Mucosa of stomach (tissue), 1 donor: ENCODE results near the gene OPTN.
"Not testable (repeated sequence)": the region's sequence is repeated elsewhere in the genome, so short reads cannot be mapped to it uniquely, and the experiment has no call there.

Experiments
- H3K27me3 ChIP-seq: one replicate; pipeline ENCODE4 v1.7.0; 2013; ENCODE audit warnings: mild to moderate bottlenecking, low read length; ENCODE audit not compliant: control insufficient read depth, insufficient read depth
- H3K36me3 ChIP-seq: one replicate; pipeline ENCODE4 v1.7.0; 2013; ENCODE audit warnings: low read length; ENCODE audit not compliant: control insufficient read depth, insufficient read depth
- H3K4me1 ChIP-seq: one replicate; pipeline ENCODE4 v1.7.0; 2013; ENCODE audit warnings: mild to moderate bottlenecking, low read length; ENCODE audit not compliant: control insufficient read depth, insufficient read depth
- H3K4me3 ChIP-seq: one replicate; pipeline ENCODE4 v1.7.0; 2013; ENCODE audit warnings: low read length
- H3K9ac ChIP-seq: one replicate; pipeline ENCODE4 v1.7.0; 2013; ENCODE audit warnings: mild to moderate bottlenecking, low read length, moderate library complexity
- H3K9me3 ChIP-seq: one replicate; pipeline ENCODE4 v1.7.0; 2013; ENCODE audit warnings: mild to moderate bottlenecking, low read length, moderate library complexity; ENCODE audit not compliant: control insufficient read depth
- donor health status: Pancreatic carcinoma.

The OPTN gene

DNA sequence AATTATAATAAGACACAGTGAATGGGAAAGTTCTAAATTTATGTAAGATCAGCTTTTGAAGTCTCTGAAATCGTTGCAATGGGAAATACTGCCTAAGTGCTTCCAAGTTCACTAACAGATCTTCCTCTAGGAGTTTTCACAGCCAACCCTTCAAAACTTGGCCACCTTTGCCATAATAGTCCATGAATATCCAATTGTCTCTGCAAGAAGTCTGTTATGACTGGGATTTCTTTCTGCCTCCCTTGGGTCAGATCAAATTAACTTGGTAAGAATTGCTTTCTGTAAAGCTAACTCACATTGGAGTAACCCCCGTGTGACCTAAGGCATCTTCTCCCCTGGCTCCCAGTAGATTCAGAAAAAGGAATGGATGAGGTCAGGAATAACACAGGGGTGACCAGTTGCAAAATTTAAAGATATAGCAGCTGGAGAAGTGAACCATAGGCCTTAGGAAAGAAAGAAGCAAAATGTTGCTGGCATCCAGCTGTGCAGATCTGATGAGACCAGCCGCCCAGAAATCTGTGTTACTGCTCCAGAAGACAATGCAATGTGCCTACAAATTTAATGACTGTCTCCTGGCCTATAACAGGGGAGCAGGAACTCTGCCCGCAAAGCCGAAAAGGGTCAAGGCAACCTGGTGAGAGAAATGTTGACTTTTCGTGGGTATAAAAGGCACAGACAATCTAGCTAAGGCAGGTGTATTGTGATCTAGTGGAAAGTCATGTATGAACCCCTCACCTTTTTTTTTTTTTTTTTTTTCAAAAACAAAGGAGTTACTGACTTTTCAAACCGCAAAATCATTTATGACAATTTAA lies 7.5 kb upstream of the OPTN start:
- no peaks in the 10 kb centered on the region for H3K27me3 ChIP-seq
- no peaks in the 10 kb centered on the region for H3K36me3 ChIP-seq
- H3K9ac ChIP-seq, result no peak overlapping the region
- H3K9me3 ChIP-seq, result no peaks in the 10 kb centered on the region
- peaks cover 5% of the 10 kb centered on the region for H3K4me1 ChIP-seq
- no peak overlapping the region for H3K4me3 ChIP-seq

DNA sequence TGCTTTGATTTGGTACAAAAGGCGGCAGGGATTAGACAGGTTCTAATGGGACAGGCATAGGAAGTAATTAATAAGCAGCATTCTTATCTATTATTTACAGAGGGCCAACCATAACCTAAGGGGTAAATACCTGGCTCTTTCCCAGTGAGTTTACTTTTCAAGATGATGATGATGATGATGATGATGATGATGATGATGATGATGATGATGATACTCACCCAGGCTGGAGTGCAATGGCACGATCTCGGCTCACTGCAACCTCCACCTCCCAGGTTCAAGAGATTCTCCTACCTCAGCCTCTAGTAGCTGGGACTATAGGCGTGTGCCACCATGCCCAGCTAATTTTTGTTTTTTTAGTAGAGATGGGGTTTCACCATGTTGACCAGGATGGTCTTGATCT lies 5.9 kb upstream of the OPTN start:
- H3K27me3 ChIP-seq, H3K4me3 ChIP-seq, H3K4me1 ChIP-seq, H3K36me3 ChIP-seq, H3K9me3 ChIP-seq, H3K9ac ChIP-seq: not testable (repeated sequence)

DNA sequence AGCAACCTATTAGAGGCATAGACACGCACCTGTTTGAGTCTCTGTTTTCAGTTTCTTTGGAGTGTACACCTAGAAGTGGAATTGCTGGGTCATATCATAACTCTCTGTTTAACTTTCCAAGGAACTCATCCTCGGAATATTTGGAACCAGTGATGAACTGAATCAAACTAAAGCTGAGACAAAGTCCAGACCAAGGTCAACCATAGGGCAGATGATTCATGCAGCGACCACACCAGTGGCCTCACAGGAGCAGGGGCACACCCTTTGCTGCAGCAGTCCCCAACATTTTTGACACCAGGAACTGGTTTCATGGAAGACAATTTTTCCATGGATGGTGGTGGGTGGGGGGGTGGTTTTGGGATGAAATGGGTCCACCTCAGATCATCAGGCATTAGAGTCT lies 4.9 kb upstream of the OPTN start:
- no peaks in the 10 kb centered on the region for H3K36me3 ChIP-seq

DNA sequence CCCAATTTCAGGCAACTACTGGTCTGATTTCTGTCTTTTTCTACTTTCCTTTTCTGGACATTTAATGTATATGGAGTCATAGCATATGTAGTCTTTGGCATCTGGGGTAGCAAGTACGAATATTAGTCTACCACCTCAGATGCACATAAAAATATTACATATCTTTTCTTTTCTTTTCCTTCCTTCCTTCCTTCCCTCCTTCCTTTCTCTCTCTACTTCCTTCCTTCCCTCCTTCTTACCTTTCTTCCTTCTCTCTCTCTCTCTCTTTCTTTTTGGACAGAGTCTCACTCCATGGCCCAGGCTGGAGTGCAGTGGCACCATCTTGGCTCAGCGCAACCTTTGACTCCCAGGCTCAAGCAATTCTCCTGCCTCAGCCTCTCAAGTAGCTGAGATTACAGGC lies 4.0 kb upstream of the OPTN start:
- no peak overlapping the region for H3K9ac ChIP-seq
- H3K4me1 ChIP-seq, result peaks cover 8% of the 10 kb centered on the region
- no peak overlapping the region for H3K4me3 ChIP-seq
- no peaks in the 10 kb centered on the region for H3K9me3 ChIP-seq
- H3K27me3 ChIP-seq, result no peaks in the 10 kb centered on the region
- H3K36me3 ChIP-seq, result no peaks in the 10 kb centered on the region

More for the DNA sequence above, 4.9 kb upstream of the OPTN start:
- Histone ChIP-seq H3K9ac (no peak overlapping the region), H3K4me1 (peaks cover 8% of the 10 kb centered on the region), H3K9me3 (no peaks in the 10 kb centered on the region), H3K27me3 (no peaks in the 10 kb centered on the region), H3K4me3 (no peak overlapping the region)

DNA sequence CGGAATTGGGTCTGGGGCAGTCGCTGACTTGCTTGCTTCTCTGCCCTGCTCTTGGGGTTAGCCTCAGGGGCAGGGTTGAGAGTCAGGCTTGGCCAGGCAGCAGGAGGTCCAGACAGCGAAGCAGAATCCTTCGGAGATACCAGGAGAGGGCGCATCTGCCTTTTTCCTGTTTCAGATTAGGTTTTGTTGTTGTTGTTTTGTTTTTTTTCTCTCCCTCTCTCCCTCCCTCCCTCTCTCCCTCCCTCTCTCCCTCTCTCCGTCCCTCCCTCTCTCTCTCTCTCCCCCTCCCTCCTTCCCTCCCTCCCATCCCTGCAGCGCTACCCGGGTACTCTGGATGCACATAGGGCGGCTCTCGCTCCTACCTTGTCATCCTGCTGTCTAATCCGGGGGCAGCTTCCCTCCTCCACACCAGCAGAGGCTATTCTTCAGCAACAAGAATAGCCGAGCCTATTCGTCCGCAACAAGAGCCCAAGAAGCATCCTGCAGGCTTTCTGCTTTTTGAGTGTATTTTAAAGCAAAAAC lies 758 bp upstream of the OPTN start:
- H3K36me3 ChIP-seq, result no peaks in the 10 kb centered on the region
- peak overlapping the region; percentile 40 for H3K4me3 ChIP-seq
- H3K9ac ChIP-seq, result peak overlapping the region; percentile 24
- no peaks in the 10 kb centered on the region for H3K27me3 ChIP-seq
- H3K4me1 ChIP-seq, result peaks cover 18% of the 10 kb centered on the region
- no peaks in the 10 kb centered on the region for H3K9me3 ChIP-seq

GRCh38 chr10:13100349-13101294 lies 659 bp downstream of the OPTN start:
- Histone ChIP-seq H3K4me3 (peak overlapping the region; percentile 89), H3K4me1 (peaks cover 25% of the 10 kb centered on the region), H3K9me3 (no peaks in the 10 kb centered on the region), H3K9ac (peak overlapping the region; percentile 96), H3K36me3 (no peaks in the 10 kb centered on the region), H3K27me3 (no peaks in the 10 kb centered on the region)

GRCh38 chr10:13102002-13102794 lies 2.2 kb downstream of the OPTN start:
- Histone ChIP-seq H3K36me3 (no peaks in the 10 kb centered on the region), H3K9me3 (no peaks in the 10 kb centered on the region), H3K4me3 (no peak overlapping the region), H3K4me1 (peaks cover 33% of the 10 kb centered on the region), H3K27me3 (no peaks in the 10 kb centered on the region), H3K9ac (no peak overlapping the region)

GRCh38 chr10:13103554-13103953 lies 3.6 kb downstream of the OPTN start:
- Histone ChIP-seq H3K27me3 (no peaks in the 10 kb centered on the region), H3K4me1 (peaks cover 38% of the 10 kb centered on the region), H3K9ac (no peak overlapping the region), H3K4me3 (no peak overlapping the region), H3K36me3 (no peaks in the 10 kb centered on the region), H3K9me3 (no peaks in the 10 kb centered on the region)

DNA sequence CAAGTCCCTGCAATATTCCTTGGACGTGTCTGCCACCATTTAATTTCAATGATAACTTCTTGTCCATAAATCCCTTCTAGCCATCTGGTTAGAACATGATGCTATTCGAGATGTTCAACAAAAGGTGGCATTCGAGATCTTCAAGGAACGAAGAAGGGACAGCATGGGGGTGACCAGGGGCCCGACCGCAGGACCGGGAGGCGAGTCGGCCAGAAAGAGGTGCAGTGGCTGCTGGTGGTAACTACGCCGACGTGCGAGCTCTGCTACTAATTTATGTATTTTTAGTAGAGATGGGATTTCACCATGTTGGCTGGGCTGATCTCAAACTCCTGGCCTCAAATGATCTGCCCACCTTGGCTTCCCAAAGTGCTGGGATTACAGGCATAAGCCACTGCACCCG lies 4.7 kb downstream of the OPTN start:
- Histone ChIP-seq H3K4me3 (no peak overlapping the region), H3K9ac (no peak overlapping the region), H3K4me1 (peaks cover 39% of the 10 kb centered on the region), H3K27me3 (no peaks in the 10 kb centered on the region), H3K9me3 (no peaks in the 10 kb centered on the region), H3K36me3 (no peaks in the 10 kb centered on the region)

- Histone ChIP-seq H3K27me3 (no peaks in the 10 kb centered on the region), H3K4me1 (peaks cover 39% of the 10 kb centered on the region), H3K36me3 (peaks cover 5% of the 10 kb centered on the region), H3K9me3 (no peaks in the 10 kb centered on the region), H3K9ac (no peak overlapping the region), H3K4me3 (no peak overlapping the region)
These were observed 5.2 kb downstream of the OPTN start for GRCh38 chr10:13105184-13105583.

DNA sequence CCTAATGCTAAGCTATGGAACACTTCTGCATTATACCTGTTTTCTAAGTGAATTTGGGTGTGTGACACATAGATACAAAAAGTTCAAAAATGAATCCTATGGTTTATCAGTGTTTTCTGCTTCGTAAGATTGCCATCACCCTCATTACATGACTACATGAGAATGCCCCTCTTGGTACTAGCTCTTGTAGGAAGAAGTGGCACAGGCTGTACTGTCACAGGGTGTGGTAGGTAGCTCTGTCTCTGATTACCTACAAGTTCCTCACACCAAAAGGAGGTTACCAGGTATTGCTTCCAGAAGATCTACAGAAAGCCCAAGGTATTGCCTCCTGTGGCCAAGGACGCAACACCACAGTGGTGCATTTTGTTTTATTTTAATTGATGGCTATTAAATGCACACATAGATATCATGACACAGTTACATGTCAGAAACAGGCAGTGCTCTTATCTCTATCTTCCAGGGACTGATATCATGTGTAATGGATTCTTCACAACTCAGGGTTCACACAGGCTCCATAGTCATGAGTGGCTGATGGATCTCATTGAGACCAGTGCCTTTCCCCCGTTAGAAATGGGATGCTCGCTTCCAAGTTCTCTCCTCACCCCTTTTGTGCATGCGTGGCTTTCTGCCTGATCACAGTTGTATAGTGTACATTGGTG lies 6.6 kb downstream of the OPTN start:
- no peaks in the 10 kb centered on the region for H3K27me3 ChIP-seq
- H3K36me3 ChIP-seq, result peaks cover 6% of the 10 kb centered on the region
- no peak overlapping the region for H3K9ac ChIP-seq
- peaks cover 39% of the 10 kb centered on the region for H3K4me1 ChIP-seq
- H3K4me3 ChIP-seq, result no peak overlapping the region
- no peaks in the 10 kb centered on the region for H3K9me3 ChIP-seq
